Coronary artery (tissue), 2 donors: ENCODE results near the gene DHRSX.
A peak's percentile ranks its signal among the peaks of the same experiment; 100 is the strongest.
"Not testable (repeated sequence)": the region's sequence is repeated elsewhere in the genome, so short reads cannot be mapped to it uniquely, and the experiment has no call there.

Experiments
- DNase-seq: peaks from one replicate; pipeline ENCODE4 v3.0.0-alpha.2; 2017; ENCODE audit warnings: low spot score
- H3K27ac ChIP-seq, 2 donors: fragments of 200-600 bp; sonication (generic); one replicate each; pipeline ENCODE4 v1.5.1; 2016 to 2019
- H3K4me3 ChIP-seq: fragments of 200-600 bp; sonication (generic); 2 replicates; pipeline ENCODE4 v1.5.1; 2016; ENCODE audit warnings: mild to moderate bottlenecking, moderate library complexity
- CTCF ChIP-seq: fragments of 200-600 bp; sonication (generic); IDR thresholded peaks from one replicate; pipeline ENCODE4 v1.5.1; 2019; ENCODE audit warnings: antibody characterized with exemption

DHRSX gene

GRCh38 chrX:2536141-2536540 lies 35.4 kb upstream of the DHRSX start:
- Histone ChIP-seq H3K4me3 (no peak overlapping the region), H3K27ac (no peak overlapping the region)
- TF ChIP-seq CTCF, result no peak
- DNase-seq, result no peak

GRCh38 chrX:2534261-2535021 lies 33.7 kb upstream of the DHRSX start:
- H3K27ac ChIP-seq, DNase-seq, H3K4me3 ChIP-seq: not testable (repeated sequence)

- Histone ChIP-seq H3K4me3 (no peak overlapping the region), H3K27ac (no peak overlapping the region)
- no peak for TF ChIP-seq CTCF
- DNase-seq, result no peak
Measured at GRCh38 chrX:2533424-2533823, 32.6 kb upstream of the DHRSX start.

GRCh38 chrX:2526390-2526789 lies 25.6 kb upstream of the DHRSX start:
- no peak overlapping the region for H3K27ac ChIP-seq
- H3K4me3 ChIP-seq, result no peak overlapping the region
- no peak for TF ChIP-seq CTCF
- DNase-seq, result no peak

- TF ChIP-seq CTCF, result no peak
- DNase-seq, result no peak
Measured at GRCh38 chrX:2523911-2524310, 23.1 kb upstream of the DHRSX start.

GRCh38 chrX:2521927-2522386 lies 21.2 kb upstream of the DHRSX start:
- Histone ChIP-seq H3K4me3 (no peak overlapping the region), H3K27ac (peak overlapping the region in 1 of 2 donors; percentile 6)
- DNase-seq, result no peak
- TF ChIP-seq CTCF, result no peak

More at GRCh38 chrX:2523911-2524310, 23.1 kb upstream of the DHRSX start:
- Histone ChIP-seq H3K4me3 (no peak overlapping the region), H3K27ac (no peak overlapping the region)

- no peak for DNase-seq
- H3K27ac ChIP-seq, result peak overlapping the region in 1 of 2 donors; percentile 6
- no peak for TF ChIP-seq CTCF
- no peak overlapping the region for H3K4me3 ChIP-seq
Measured at GRCh38 chrX:2521092-2521926, 20.5 kb upstream of the DHRSX start.
